NCI-H2227 (cell line): ENCODE results near the gene NAT8.
"Not testable (repeated sequence)": the region's sequence is repeated elsewhere in the genome, so short reads cannot be mapped to it uniquely, and the experiment has no call there.

Experiments
- DNase-seq: peaks from one replicate; lab custom pipeline; 2025; ENCODE audit not compliant: unreplicated experiment; lab: John Stamatoyannopoulos, UW

NAT8 gene

DNA sequence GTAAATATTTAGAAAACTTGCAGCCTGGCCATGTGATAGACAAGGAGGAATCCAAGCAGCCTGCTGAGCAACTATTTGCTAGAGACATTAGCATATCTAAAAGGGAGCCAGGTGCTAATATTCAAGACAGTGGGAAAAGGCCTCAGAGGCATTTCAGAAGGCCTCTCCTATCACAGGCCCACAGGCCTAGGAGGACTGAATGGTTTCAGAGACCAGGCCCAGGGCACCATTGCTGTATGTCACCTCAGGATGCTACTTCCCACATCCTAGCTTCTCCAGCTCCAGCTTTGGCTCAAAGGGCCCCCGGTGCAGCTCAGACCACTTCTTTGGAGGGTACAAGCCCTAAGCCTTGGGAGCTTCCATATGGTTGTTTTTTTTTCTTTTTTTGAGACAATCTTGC is 3.8 kb downstream of the NAT8 start:
- DNase-seq: no peak

GRCh38 chr2:73636977-73637376 is 5.2 kb downstream of the NAT8 start:
- not testable (repeated sequence) for DNase-seq

GRCh38 chr2:73630662-73631266 is 11.5 kb downstream of the NAT8 start:
- DNase-seq: not testable (repeated sequence)

DNA sequence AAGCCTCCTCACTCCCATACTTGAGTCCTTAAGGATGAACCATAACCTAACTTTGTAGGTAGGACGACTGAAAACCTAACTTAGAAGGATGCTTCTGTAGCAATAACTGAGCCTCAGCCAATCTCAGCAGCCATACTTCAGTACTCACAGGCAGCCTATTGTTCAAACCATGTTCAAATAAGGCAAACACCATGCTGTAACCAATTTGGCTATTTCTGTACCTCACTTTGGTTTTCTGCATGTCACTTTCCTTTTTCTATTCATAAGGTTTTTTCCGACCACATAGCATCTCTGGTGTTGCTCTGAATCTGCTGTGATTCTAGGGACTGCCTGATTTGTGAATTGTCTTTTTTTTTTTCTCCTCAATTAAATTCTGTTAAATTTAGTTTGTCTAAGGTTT is 13.7 kb downstream of the NAT8 start:
- not testable (repeated sequence) for DNase-seq

DNA sequence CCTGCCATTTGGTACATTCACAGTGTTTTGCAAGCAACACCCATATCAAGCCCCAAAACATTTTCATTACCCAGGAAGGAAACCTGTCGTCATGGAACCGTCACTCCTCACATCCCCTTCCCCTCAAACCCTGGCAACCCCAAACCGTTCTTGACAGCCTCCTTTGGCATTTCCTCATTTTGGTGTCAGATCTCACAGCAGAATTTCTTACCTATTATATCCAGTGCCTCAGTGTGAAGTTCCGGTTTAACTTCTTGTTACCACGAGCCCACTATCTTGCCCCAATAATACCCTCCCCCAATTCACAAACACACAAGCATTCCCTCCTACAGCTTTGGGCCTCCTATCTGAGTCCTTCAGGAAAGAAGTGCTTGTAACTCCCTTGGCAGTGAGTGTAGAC is 16.0 kb downstream of the NAT8 start:
- DNase-seq: not testable (repeated sequence)

GRCh38 chr2:73624625-73625024 is 17.6 kb downstream of the NAT8 start:
- not testable (repeated sequence) for DNase-seq

DNA sequence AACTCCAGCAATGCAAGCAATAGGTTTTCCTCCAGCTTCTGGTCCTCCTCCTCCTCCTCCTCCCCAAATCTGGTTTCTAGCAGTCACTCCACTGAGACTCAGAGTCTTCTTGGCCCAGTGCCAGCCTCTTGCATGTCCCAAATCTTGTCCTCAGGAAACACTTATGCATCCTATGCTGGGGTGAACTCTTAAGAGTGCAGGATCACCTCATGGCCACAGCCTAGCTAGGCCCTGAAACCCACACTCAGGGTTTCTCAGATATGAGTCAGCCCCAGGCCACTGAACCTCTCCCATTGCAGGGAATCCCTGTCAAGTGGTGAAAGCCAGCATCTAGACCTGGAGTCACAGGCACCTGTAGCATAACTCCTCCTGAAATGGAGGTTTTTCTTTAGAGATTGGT is 18.2 kb downstream of the NAT8 start:
- DNase-seq: not testable (repeated sequence)

DNA sequence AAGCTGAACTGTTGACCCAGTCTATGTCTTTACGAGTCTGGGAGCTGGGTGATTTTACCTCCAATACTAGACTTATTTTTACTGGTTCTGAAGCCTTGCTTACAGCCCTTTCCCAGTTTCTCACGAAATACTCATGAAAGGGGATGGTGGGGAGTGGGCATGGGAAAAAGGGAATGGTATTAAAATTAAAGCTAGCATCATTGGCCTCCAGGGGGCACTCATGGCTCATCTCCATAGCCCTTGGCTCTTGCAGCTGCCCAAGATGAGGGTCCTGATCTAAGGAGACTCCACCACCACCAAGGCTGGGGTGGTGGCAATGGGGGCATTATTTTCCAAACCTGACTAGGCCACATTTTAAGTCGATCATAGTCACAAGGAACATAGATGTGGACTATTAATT is 22.3 kb downstream of the NAT8 start:
- not testable (repeated sequence) for DNase-seq

DNA sequence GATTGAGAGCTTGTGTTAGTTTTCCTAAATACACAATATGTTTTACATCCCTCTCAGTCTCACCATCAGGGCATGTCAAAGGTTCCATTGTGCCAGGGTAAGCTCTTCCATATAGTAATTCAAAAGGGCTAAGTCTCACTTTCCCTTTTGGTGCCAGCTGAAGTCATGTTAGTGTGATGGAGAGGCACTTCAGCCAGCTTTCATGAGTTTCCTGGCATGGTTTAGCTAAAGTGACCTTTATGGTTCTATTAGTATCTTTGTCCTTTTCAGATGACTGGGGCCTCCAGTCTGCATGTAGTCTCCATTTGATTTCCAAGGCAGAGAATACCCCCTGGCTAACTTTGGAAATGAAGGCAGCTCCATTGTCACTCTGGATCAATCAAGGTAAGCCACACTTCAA is 27.2 kb downstream of the NAT8 start:
- DNase-seq: no peak

GRCh38 chr2:73614105-73614504 is 28.1 kb downstream of the NAT8 start:
- no peak for DNase-seq

GRCh38 chr2:73611867-73612266 is 30.4 kb downstream of the NAT8 start:
- no peak for DNase-seq

DNA sequence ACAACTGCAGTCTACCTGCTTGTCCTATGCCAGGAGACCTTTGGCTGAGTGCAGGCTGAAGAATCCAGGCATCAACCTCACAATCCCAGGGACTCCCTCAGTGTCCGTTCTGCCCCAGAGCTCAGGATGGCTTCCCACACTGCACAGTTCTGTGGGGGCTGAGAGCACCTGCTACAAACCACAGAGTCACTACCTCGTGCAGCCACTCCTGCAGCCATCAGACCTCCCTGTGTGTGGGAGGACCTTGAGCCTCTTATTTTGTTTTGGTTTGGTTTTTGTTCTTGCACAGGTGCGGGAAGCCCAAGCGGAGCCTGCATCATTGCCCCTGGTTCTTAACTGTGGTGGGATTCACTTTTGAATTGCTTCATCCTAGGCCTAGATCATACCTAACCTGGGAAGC is 31.0 kb downstream of the NAT8 start:
- no peak for DNase-seq

DNA sequence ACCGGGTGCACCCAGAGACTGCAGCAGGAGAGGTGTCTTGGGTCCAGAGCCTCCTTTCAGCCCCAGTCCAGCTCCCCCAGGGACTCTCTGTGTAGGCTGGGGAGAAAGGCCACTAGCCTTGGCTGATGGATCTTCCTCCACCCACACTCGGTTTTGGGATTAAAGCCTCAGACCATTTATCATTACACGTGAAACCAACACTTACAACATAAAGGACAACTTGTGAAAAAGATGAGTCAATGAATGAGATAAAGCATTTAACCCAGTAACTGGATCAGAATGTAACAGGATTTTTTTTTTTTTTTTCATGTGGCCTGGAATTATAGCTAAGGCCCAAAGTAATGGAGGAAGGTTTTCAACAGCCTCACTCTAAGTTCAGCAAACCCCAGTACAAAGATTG is 32.1 kb downstream of the NAT8 start:
- DNase-seq: no peak

DNA sequence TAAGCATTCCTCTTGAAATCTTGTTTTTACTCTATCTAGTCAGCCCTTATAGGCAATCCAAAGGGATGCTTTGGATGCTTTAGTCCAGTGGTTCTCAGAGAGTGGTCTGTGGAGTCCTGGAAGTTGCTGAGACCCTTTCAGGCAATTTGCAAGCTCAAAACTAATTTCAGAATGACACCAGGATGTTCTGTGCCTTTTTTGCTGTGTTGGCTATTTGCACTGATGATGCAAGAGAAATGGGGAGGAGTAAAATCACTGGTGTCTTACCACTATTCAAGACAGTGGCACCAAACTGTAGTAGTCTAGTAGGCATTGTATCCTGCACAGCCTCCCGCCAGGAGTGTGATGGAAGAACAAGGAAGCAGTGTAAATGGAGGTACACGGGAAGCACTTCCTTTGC is 37.6 kb downstream of the NAT8 start:
- not testable (repeated sequence) for DNase-seq

- not testable (repeated sequence) for DNase-seq
These were observed 39.1 kb downstream of the NAT8 start for GRCh38 chr2:73603099-73603588.

DNA sequence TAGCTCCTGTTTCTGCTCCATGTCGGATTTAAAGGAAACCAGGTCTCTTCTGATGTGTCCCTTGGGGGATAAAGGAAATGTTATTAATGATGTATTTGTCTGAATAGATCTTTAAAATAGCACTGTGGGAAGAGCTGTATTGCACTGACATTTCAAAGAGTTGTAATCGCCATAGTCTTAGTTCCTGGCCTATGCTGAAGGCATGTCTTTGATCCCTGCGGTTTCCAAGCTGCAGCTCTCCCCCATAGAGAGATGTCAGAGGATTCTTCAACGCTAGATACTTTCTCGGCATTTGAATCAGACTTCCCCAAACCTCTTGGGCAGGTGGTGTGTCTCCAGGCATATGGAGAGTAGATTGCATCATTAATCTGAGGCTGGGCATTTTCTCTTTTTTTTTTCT is 40.4 kb downstream of the NAT8 start:
- no peak for DNase-seq

- no peak for DNase-seq
These were observed 48.0 kb downstream of the NAT8 start for GRCh38 chr2:73594251-73594650.

DNA sequence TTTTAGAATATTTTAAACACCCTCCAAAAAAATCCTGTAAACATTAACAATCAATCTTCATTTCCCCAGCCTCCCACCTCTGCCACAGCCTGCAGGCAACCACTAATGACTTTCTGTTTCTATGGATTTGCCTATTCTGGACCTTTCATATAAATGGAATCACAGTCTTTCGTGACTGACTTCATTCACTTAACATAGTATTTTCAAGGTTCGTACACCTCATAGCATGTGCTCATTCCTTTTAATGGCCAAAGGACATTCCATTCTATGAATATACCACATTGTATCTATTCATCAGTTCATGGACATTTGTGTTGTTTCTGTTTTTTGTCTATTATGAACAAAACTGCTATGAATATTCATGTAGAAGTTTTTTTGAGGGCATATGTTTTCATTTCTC is 48.5 kb downstream of the NAT8 start:
- DNase-seq: no peak
